GM18873 (cell line): ENCODE results near the gene DCTN3.

ENCODE experiments used
- ATAC-seq: cut with Tn5 transposase; IDR thresholded peaks from one replicate; pipeline ENCODE4 v1.9.1; 2021; ENCODE audit warnings: mild to moderate bottlenecking, moderate library complexity, moderate number of reproducible peaks; ENCODE audit not compliant: unreplicated experiment, low FRiP score

The DCTN3 gene

GRCh38 chr9:34591917-34592866 is 28.1 kb downstream of the DCTN3 start:
- ATAC-seq = no peak

DNA sequence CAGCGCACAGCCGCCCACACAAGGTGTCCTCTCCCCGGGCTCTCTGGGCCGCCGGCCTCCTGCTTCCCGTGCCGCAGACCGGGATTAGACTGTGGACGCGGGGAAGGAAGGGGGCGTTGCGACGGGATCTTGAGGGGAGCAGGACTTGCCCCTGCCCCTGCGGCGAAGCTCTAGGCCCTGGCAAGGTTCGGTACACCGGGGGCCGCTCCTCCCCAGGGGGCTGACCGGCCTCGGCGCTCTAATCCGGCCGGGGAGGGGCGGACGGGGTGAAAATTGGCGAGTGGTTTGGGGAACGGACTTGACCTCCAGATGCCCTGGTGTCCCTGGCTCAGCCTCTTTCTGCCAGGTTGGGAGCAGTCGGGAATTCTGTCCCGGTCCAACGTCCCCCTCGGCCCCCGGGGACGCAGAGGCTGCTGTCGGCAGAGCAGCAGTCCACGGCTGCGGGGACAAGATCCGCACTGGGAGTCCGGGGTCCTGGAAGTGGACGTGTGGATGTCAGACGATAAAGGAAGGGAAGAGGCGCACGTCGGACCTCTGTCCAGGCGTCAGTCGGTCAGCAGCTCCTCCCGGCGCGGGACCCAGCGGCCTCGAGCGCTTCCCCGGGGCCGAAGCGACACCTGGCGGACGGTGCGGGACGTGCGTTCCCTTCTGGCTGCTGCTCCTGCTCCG is 28.9 kb downstream of the DCTN3 start:
- no peak for ATAC-seq

DNA sequence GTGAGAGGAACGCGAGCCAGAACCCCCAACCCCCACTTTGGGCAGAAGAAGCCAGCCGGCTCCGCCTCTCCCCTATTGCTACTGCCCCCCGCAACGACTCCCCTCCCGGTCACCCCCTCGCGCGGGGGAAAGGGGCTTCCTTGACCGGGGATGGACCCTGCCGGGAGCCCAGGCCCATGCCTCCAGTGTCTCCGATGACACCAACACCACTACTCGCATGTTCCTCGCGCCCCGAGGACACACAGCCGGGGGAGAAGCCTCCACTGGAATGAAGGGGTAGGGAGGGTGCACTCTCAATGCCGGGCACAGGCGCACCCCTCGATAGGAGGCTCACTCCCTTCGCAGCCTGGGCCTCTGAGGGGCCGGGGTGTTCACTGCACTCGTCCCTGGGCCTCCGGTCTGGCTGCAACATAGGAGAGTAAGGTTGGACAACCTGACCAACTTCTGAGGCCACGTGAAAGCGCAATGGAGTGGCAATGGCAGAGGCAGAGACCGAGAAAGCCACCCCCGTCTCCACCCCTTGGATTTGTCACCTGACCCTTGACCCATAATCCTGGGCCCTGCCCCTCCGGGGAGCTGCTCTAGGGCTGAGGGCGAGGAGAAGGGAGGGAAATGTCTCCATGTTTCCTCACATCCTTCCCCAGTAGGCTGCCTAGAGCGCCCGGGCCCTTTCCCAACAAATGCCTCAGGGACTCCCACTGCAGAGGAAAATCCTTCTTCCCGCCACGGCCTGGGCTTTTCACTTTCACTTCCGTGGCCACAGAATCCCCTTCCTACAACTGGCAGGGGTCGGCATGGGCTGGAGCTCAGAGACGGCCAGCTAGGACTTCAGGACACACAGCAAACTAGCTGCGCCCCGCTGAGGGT is 29.7 kb downstream of the DCTN3 start:
- ATAC-seq = no peak

GRCh38 chr9:34589636-34590380 is 30.5 kb downstream of the DCTN3 start, which contains the start of gene CNTFR:
CNTFR (minus strand) TSS chr9:34589724; CDS start chr9:34568981, 20,743 bp downstream.
- ATAC-seq = no peak

DNA sequence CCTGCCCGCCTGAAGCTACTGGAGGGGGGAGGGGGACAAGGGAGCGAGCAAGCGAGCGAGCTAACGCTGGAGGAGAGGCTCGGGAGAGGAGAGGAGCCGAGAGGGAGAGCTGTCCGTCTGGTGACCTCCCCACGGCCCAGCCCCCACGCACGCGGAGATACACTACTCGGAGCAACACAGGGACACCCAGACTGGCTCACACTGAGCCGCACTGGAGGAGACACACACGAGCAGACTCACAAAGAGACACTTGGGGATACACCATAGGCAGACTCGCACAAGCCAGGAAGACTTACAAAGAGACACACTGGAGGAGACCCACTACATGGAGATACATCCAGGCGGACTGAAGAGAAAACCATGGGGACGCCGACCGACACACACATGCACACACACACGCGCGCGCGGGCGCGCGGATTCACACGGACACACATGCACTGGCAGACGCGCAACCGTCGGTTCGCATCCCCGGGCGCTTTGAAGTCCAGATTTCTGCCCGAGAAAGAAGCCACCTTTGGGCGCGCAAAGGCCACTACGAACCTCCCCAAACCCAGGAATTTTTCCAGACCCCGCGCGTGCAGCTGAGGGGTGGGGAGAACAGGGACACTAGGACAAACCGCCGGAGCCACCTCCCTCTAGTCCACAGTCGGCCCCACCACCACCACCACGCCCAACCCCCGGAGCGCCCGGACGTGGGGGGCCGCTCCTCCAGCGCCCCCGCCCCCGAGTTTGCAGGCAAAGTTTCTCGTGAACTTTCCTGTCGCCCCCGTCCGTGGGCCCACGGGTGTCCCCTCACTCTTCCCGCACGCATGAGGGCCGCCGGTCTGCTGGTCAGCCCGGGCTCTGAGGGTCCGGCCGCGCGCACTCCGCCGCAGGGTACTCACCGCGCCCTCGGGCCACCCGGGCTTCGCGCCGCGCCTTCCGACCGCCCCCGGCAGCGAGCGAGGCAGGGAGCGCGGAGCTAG is 31.3 kb downstream of the DCTN3 start:
- ATAC-seq = no peak

GRCh38 chr9:34587271-34587670 is 33.0 kb downstream of the DCTN3 start:
- no peak for ATAC-seq

- ATAC-seq = no peak
Measured at GRCh38 chr9:34585946-34586669, 34.2 kb downstream of the DCTN3 start.

GRCh38 chr9:34584970-34585369 is 35.3 kb downstream of the DCTN3 start:
- no peak for ATAC-seq

- no peak for ATAC-seq
Measured at GRCh38 chr9:34582787-34583186, 37.5 kb downstream of the DCTN3 start.

DNA sequence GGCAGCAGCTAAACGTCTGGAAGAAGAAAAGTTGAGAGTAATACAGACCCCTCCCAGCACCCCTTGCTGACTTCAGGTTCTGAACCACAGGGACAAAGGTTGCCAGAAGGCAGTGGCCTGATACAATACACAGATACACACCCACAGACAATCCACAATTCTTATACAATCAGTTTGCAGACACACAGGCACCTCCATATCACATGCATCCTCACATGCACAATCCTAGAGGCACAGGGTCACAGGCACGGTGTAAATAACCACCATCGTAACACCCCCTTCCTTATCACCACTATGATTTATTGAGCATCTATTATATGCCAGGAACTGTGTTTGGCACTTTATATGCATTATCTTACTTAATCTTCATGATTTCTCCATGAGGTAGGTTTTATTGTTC is 39.0 kb downstream of the DCTN3 start:
- ATAC-seq = no peak

DNA sequence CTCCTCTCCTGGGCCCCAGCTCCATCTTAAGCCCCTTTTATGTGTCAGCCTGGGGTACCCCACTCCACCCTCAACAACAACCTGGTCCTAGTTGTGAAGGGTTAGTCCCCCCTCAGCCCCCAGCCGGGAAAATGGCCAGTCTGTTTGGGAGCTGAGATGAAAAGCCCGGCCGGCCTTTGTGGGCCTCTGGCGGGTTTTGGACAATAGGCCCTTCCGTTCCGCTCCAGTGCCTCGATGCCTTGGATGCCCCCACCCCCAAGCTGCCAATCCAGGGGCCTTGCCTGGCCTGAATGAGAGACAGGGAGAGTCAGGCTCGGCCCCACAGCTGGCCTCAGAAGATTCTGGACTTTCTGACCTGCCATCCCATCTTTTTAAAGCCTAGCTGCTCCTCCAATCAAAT is 39.9 kb downstream of the DCTN3 start:
- ATAC-seq = no peak

- no peak for ATAC-seq
Measured at GRCh38 chr9:34579808-34580163, 40.5 kb downstream of the DCTN3 start.

DNA sequence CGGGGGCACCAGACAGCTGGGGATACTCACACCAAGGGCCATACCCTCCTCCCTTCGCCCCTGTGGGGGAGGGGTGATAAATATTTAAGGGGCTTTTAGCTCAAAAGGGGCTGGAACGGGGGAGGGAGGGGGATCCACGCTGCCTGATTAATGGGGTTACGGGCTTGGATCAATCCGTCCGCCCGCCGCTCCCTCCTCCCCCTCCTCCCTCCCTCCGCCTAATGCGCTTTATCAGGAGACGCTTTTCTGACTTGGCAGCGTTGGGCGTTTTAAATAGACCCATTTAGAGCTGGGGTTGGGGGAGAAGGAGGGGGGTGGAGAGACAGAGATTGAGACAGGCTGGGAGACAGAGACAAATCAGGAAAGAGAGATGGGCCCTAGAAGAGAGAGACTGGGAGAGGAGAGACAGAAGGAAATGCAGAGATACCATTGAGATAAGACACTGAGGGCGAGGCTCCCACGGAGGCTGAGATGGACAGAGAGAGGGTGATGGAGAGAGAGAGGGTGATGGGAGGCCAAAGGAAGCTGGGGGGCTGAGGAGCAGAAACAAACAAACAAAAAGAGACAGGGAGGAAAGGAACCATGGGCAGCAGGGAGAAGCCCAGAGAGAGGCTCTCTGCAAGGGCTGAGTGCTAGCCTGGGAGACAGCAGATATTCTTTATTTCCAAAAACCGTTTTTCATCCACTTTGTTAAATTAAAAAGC is 41.0 kb downstream of the DCTN3 start:
- no peak for ATAC-seq

DNA sequence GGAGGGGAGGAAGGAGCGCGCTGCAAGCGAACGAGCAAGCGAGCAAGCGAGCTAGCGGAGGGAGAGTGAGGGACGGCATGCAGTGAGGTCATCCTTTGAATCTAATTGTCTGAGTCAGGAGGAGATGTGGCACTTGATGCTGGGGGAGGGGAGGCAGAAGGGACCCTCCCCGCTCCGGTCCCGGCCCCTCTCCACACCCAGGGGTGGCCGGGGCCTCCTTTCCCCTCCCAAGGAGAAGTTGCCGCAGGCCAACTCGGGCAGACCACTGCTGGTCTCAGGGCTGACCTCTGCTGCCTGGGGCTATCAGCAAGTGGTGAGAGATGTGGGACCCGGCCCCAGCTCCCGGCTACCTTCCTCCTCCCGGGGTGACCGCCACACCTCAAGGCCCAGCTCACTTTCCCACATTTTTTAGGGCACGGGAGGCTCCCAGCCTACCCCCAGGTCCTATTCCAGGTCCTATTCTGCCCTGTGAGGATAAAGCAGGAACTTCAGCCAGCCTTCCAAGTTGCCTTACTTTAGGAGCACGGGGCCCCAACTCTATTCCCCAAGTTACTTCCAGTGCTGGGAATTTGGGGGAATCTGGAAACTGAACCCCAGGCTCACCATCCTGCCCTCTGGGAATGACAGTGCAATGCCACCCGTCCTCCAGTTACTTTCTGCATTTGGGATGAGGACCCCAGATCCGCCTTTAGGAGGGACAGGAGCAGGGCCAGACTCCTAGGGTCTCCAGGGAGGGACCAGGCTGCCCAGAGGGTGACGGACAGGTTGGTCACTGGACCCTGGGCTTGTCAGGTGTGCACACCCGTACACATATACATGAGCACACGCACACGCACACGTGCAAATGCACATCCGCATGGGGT is 41.8 kb downstream of the DCTN3 start:
- no peak for ATAC-seq

GRCh38 chr9:34577400-34578240 is 42.7 kb downstream of the DCTN3 start:
- ATAC-seq = no peak
